ENCODE results near the gene DEDD.

- TF ChIP-seq EP300 (IDR thresholded peaks at IDR 0.05; ENCODE audit: borderline replicate concordance) (no peak), NFIC (IDR thresholded peaks at IDR 0.05) (no peak)
Measured at GRCh38 chr1:161121834-161122233, 10.6 kb downstream of the DEDD start.

Data from Ishikawa (cell line).